Upper lobe of left lung (tissue), 4 donors: ENCODE measurements around the gene MAP3K10.

Source experiments
- EP300 ChIP-seq, 4 donors: sonication (generic); formaldehyde crosslinking; IDR thresholded peaks; one replicate each; pipeline ENCODE4 v1.5.1; 2017; ENCODE audit warnings: antibody characterized with exemption in 4 of 4, control low read depth in 2 of 4
- POLR2A ChIP-seq, 4 donors: fragments of 450-650 bp; IDR thresholded peaks; one replicate each; pipeline ENCODE4 v1.5.1; 2016 to 2017; ENCODE audit warnings: antibody characterized with exemption in 4 of 4, mild to moderate bottlenecking in 2 of 4
- TF ChIP-seq, protein P1 (sequence below), 6 experiments: fragments of 450-650 bp in 4 of 6; fragments of 200-600 bp in 2 of 6; sonication (generic) in 2 of 6; IDR thresholded peaks; one replicate each; pipeline ENCODE4 v1.5.1; 2016 to 2019; ENCODE audit warnings: antibody characterized with exemption in 6 of 6

DNA sequence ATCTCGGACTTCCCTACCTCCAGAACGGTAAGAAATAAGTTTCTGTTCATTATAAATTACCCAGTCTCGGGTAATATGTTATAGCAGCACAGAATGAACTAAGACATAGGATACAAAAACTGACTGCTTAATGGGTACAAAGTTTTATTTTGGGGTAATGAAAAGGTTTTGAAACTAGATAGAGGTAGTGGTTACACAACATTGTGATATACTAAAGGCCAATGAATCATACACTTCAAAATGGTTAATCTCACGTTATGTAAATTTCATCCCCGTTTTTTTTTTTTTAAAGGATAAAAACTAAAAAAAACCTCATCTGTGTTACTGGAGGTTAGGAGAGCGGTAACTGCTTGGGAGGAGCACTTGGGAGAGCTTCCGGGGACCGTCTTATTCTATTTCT is 70.4 kb downstream of the MAP3K10 start:
- TF ChIP-seq, protein P1, sequence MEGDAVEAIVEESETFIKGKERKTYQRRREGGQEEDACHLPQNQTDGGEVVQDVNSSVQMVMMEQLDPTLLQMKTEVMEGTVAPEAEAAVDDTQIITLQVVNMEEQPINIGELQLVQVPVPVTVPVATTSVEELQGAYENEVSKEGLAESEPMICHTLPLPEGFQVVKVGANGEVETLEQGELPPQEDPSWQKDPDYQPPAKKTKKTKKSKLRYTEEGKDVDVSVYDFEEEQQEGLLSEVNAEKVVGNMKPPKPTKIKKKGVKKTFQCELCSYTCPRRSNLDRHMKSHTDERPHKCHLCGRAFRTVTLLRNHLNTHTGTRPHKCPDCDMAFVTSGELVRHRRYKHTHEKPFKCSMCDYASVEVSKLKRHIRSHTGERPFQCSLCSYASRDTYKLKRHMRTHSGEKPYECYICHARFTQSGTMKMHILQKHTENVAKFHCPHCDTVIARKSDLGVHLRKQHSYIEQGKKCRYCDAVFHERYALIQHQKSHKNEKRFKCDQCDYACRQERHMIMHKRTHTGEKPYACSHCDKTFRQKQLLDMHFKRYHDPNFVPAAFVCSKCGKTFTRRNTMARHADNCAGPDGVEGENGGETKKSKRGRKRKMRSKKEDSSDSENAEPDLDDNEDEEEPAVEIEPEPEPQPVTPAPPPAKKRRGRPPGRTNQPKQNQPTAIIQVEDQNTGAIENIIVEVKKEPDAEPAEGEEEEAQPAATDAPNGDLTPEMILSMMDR (IDR thresholded peaks at IDR 0.05): no peak
- TF ChIP-seq EP300 (IDR thresholded peaks at IDR 0.05) (no peak), POLR2A (IDR thresholded peaks at IDR 0.05) (no peak)
